ENCODE results near the gene TXNRD2. TPM values are rescaled to one million over a fixed set of nuclear protein-coding genes. Genes with fewer than 3 reads are reported as not detected.

TXNRD2 gene
- total RNA-seq, 1 experiment from 2014 or later = 22.9 TPM

DNA sequence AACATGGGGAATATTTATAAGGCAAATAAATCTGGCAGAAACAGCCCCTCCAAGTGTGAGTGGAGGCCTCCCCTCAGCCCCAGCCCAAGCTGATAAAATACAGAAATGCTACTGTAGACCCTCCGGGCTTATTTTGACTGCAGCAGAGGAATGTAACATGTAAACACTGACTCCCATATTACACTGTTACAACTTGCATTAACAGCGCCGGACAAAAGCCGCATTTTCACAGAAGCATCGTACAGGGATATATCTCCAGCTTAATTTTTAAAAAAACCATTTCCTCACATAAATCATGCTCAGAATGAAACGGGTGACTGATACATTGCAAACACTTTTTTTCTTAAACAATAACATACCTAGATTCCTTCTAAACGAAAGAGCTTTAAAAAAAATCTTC, 36.7 kb downstream of the TXNRD2 start:
- no peak overlapping the region for H3K14ac ChIP-seq (ENCODE audit: insufficient read depth, low read length)
- H2BK120ac ChIP-seq (ENCODE audit: low read depth, low read length, poor library complexity, severe bottlenecking) = no peak overlapping the region
- no peak overlapping the region for H2BK20ac ChIP-seq (ENCODE audit: low read depth, low read length, poor library complexity, severe bottlenecking)
- H3K27me3 ChIP-seq (ENCODE audit: insufficient read depth, low read length) = no peaks in the 10 kb centered on the region
- Mint-ChIP-seq H3K27me3 (ENCODE audit: low read depth) (no peaks in the 10 kb centered on the region; the same call in 1 of the 2 replicates), H3K4me3 (no peak overlapping the region), H3K27ac (no peak overlapping the region), H3K4me1 (peaks cover 10 to 20% of the 10 kb centered on the region in 2 experiments), H3K36me3 (ENCODE audit: insufficient read depth in 1 of 3, low read depth in 3 of 3) (no peaks in the 10 kb centered on the region; a peak in 1 of 7 replicates), H3K9me3 (no peaks in the 10 kb centered on the region; a peak in 1 of 5 replicates)
- no peak overlapping the region for H2AK5ac ChIP-seq (ENCODE audit: insufficient read length, low read length)
- H3K56ac ChIP-seq (ENCODE audit: insufficient read length, low read depth, low read length) = no peak overlapping the region
- no peak overlapping the region for H2BK15ac ChIP-seq (ENCODE audit: low read depth, low read length)
- H2BK5ac ChIP-seq (ENCODE audit: insufficient read length, low read length) = no peak overlapping the region
- no CpG with 5 or more reads among the region's 7 CpGs for WGBS (ENCODE audit: extremely low coverage, insufficient read length, low lambda C conversion rate)
- no peak overlapping the region for H4K5ac ChIP-seq (ENCODE audit: insufficient read length, low read depth, low read length)
- H3K4me2 ChIP-seq (ENCODE audit: insufficient read depth, insufficient read length, low read length) = no peak overlapping the region
- no peak overlapping the region for H4K8ac ChIP-seq (replicated peaks; ENCODE audit: insufficient read length, low read depth, low read length)
- no peaks in the 10 kb centered on the region for H3K79me2 ChIP-seq (ENCODE audit: insufficient read depth, low read length)
- no peak overlapping the region for H3K23ac ChIP-seq (ENCODE audit: insufficient read length, low read depth, low read length)
- DNase-seq = no peak
- TF ChIP-seq, protein P1, sequence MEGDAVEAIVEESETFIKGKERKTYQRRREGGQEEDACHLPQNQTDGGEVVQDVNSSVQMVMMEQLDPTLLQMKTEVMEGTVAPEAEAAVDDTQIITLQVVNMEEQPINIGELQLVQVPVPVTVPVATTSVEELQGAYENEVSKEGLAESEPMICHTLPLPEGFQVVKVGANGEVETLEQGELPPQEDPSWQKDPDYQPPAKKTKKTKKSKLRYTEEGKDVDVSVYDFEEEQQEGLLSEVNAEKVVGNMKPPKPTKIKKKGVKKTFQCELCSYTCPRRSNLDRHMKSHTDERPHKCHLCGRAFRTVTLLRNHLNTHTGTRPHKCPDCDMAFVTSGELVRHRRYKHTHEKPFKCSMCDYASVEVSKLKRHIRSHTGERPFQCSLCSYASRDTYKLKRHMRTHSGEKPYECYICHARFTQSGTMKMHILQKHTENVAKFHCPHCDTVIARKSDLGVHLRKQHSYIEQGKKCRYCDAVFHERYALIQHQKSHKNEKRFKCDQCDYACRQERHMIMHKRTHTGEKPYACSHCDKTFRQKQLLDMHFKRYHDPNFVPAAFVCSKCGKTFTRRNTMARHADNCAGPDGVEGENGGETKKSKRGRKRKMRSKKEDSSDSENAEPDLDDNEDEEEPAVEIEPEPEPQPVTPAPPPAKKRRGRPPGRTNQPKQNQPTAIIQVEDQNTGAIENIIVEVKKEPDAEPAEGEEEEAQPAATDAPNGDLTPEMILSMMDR (conservative IDR thresholded peaks at IDR 0.05) = no peak
- no peak overlapping the region for H3K9ac ChIP-seq (ENCODE audit: extremely low read depth, insufficient read length, low read length)
- no peaks in the 10 kb centered on the region; the same call in 1 of the 2 replicates for H3K4me1 ChIP-seq (ENCODE audit: insufficient read depth, low read length)
- no peak overlapping the region for H3K4ac ChIP-seq (ENCODE audit: low read depth, low read length)
- no peak overlapping the region for H3K27ac ChIP-seq (ENCODE audit: insufficient read length, low read depth, low read length)
- H4K91ac ChIP-seq (ENCODE audit: insufficient read length, low read depth, low read length) = no peak overlapping the region
- H4K20me1 ChIP-seq (ENCODE audit: control insufficient read depth, insufficient read depth, insufficient read length) = no peaks in the 10 kb centered on the region
- H3K18ac ChIP-seq (ENCODE audit: insufficient read length, low read depth, low read length) = no peak overlapping the region
- no peak overlapping the region for H3T11ph ChIP-seq (ENCODE audit: low read length)
- no peak overlapping the region for H2BK12ac ChIP-seq (ENCODE audit: insufficient read length, low read depth, low read length)
- no peak overlapping the region for H2AFZ ChIP-seq (ENCODE audit: low read length)
- H3K79me1 ChIP-seq (ENCODE audit: insufficient read depth, low read depth, low read length, poor library complexity, severe bottlenecking) = no peaks in the 10 kb centered on the region
- no peaks in the 10 kb centered on the region for H3K9me3 ChIP-seq (ENCODE audit: control insufficient read depth, low read depth, low read length)
- no peaks in the 10 kb centered on the region for H3K23me2 ChIP-seq (ENCODE audit: insufficient read length, low read depth, low read length, poor library complexity, severe bottlenecking)
